Ascending aorta (tissue), 2 donors: ENCODE results near the gene OR2AG1. TPM values are rescaled to one million over a fixed set of nuclear protein-coding genes. Genes with fewer than 3 reads are reported as not detected.

Source experiments
- DNase-seq, 2 donors: peaks; one replicate each; pipeline ENCODE4 v3.0.0-alpha.2; 2019; ENCODE audit warnings: low spot score in 2 of 2
- H3K27ac ChIP-seq, 2 donors: fragments of 200-600 bp; sonication (generic); one replicate each; pipeline ENCODE4 v1.5.1; 2016 to 2017; ENCODE audit warnings: mild to moderate bottlenecking in 1 of 2
- H3K27me3 ChIP-seq: fragments of 200-600 bp; sonication (generic); one replicate; pipeline ENCODE4 v1.5.1; 2017
- H3K36me3 ChIP-seq, 2 donors: fragments of 200-600 bp; sonication (generic); one replicate each; pipeline ENCODE4 v1.5.1; 2016
- H3K4me1 ChIP-seq, 2 donors: fragments of 200-600 bp; sonication (generic); one replicate each; pipeline ENCODE4 v1.5.1; 2016 to 2017; ENCODE audit warnings: mild to moderate bottlenecking in 1 of 2
- H3K4me3 ChIP-seq, 2 donors: fragments of 200-600 bp; sonication (generic); one replicate each; pipeline ENCODE4 v1.5.1; 2016 to 2017; ENCODE audit warnings: mild to moderate bottlenecking in 1 of 2
- H3K9me3 ChIP-seq, 2 donors: fragments of 200-600 bp; sonication (generic); one replicate each; pipeline ENCODE4 v1.5.1; 2016
- intact Hi-C: fragments of 100-400 bp; cut with DNase I; formaldehyde crosslinking; loops from one replicate; pipeline ENCODE4 v1.15.1; 2023
- total RNA-seq: library from RNA; depleted of rRNA; stranded (reverse); fragments of >200 nt; gene quantifications from one replicate; pipeline ENCODE4 v1.1.0, GENCODE V29; 2016
- TF ChIP-seq, protein P1 (sequence below), 3 experiments: fragments of 200-600 bp in 2 of 3; fragments of 450-650 bp in 1 of 3; sonication (generic) in 2 of 3; IDR thresholded peaks; one replicate each; pipeline ENCODE4 v1.5.1; 2016 to 2019; ENCODE audit warnings: antibody characterized with exemption in 3 of 3, mild to moderate bottlenecking in 1 of 3, moderate library complexity in 1 of 3

Gene OR2AG1
- total RNA-seq, 1 donor from 2014 or later: not detected

DNA sequence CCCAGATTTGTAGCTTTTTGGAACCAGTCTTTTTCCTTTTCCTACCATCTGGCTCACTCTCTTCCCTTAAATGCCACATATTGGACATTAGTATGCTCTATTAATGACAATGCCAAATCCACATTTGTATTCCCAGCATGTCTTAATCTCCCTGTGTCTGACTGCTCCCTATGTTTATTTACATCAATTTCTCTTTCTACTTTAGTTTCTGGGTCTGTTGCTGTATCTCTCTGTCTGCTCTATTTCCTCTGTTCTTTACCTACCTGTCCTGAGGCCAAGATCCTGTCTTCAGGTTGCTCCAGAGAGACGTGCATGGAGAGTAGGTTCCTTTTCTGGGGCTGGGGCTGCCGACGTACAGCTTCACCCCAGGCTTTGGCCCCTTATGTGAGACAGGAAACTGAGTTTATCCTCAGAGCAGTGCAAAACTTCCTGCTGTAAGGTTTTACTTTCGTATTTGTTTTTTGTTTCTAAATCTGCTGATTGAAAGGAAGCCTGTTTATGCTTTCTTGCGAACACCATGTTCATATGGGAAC is 36.7 kb upstream of the OR2AG1 start:
- no peak for DNase-seq
- intact Hi-C loops: no loop called here
- Histone ChIP-seq H3K27ac (peak overlapping the region in 1 of 2 donors; percentile 7), H3K9me3 (no peaks in the 10 kb centered on the region), H3K36me3 (no peaks in the 10 kb centered on the region), H3K27me3 (no peaks in the 10 kb centered on the region), H3K4me3 (peak overlapping the region in 1 of 2 donors; percentile 34), H3K4me1 (no peaks in the 10 kb centered on the region)
- TF ChIP-seq, protein P1, sequence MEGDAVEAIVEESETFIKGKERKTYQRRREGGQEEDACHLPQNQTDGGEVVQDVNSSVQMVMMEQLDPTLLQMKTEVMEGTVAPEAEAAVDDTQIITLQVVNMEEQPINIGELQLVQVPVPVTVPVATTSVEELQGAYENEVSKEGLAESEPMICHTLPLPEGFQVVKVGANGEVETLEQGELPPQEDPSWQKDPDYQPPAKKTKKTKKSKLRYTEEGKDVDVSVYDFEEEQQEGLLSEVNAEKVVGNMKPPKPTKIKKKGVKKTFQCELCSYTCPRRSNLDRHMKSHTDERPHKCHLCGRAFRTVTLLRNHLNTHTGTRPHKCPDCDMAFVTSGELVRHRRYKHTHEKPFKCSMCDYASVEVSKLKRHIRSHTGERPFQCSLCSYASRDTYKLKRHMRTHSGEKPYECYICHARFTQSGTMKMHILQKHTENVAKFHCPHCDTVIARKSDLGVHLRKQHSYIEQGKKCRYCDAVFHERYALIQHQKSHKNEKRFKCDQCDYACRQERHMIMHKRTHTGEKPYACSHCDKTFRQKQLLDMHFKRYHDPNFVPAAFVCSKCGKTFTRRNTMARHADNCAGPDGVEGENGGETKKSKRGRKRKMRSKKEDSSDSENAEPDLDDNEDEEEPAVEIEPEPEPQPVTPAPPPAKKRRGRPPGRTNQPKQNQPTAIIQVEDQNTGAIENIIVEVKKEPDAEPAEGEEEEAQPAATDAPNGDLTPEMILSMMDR (IDR thresholded peaks at IDR 0.05): no peak

DNA sequence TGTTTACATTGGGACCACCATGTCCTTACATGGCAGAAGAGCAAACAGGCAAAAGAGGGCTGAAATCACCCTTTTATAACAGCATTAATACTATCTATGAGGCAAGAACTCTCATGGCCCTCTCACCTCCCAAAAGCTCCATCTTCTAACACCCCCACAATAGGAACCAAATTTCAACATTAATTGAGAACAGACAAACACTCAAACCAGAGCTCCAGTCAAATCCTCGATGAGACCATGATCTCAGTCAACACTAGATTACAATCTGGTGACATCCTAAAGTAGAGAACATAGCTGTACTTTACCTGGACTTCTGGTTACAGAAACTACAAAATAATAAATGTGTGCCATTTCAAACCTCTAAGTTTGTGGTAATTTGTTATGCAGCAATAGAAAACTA is 36.2 kb upstream of the OR2AG1 start:
- peak overlapping the region in 1 of 2 donors; percentile 34 for H3K4me3 ChIP-seq
- DNase-seq: no peak
- intact Hi-C loops: no loop called here
- no peaks in the 10 kb centered on the region for H3K4me1 ChIP-seq
- no peaks in the 10 kb centered on the region for H3K9me3 ChIP-seq
- no peak overlapping the region for H3K27ac ChIP-seq
- no peaks in the 10 kb centered on the region for H3K36me3 ChIP-seq
- TF ChIP-seq, protein P1 (IDR thresholded peaks at IDR 0.05): no peak
- no peaks in the 10 kb centered on the region for H3K27me3 ChIP-seq

DNA sequence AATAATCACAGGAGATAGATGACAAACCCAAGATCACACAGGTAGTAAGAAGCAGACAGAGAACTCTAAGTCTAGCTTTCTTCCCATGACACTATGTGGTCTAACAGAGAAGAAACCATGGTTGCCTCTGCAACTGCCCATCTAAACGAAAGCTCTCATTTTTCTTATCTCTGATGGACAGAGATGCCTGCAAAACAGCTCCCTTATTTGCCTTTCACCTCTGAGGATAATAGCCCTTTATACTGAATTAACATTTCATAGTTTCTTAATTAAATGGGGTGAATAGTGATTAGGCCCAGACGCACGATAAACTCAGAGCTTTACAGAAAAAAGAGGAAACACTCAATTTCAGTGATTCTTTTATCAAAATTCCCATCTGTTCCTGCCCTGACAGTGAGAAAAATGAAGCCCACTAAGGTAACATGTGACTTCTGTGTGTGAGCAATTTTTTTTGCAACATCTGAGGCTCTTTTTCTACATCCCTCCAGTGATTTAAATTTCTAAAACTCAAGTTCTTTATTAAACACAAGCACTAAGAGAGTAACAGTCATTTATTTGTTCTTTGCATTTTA is 35.6 kb upstream of the OR2AG1 start:
- no peaks in the 10 kb centered on the region for H3K9me3 ChIP-seq
- no peaks in the 10 kb centered on the region for H3K27me3 ChIP-seq
- DNase-seq: no peak
- no peaks in the 10 kb centered on the region for H3K36me3 ChIP-seq
- intact Hi-C loops: no loop called here
- H3K4me1 ChIP-seq: no peaks in the 10 kb centered on the region
- TF ChIP-seq, protein P1 (IDR thresholded peaks at IDR 0.05): no peak
- no peak overlapping the region for H3K4me3 ChIP-seq
- no peak overlapping the region for H3K27ac ChIP-seq

DNA sequence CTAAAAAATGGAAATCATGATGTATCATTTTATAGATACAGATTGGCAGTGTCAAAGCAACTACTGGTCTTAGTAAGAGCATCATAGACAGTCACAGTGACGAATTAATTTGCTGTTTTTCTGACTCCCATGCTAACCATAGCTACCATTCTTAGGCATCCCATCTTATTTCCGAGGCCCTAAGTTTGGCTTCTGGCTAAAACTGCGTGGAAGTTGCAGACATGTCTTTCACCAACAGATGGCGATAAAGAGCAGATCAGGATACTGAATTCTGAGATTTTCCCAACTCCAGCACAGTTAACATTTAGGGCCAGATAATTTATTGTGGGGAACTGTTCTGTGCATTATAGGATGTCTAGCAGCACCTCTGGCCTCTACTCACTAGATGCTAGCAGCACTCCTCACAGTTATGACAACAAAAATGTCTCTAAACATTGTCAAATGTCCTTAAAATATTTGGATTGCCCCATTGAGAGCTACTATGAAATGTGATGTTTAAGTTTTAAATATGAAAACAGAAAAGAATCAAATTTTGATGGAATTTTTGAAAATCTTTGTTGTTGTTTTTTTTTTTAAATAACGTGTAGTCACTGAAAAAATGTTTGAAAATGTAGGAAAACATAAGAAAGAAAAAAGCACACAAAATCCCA is 27.4 kb upstream of the OR2AG1 start:
- DNase-seq: no peak
- intact Hi-C loops: no loop called here

DNA sequence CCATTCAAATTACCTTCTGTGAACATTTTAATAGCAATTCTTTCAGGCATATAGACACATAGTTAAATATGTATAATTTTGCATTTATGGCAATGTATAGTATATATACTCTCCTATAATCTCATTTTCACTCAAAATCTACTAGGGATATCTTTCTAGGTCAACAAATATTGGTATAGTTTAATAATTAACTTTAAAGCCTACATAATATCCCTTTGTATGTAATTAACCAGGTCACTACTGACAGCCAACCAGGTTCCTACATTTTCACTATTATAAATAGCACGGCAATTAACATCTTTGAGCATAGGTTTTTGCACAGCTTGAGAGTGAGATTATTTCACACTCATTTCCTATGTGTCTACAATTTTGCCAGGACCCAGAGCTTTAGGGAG is 26.9 kb upstream of the OR2AG1 start:
- H3K27ac ChIP-seq: no peak overlapping the region
- no peaks in the 10 kb centered on the region for H3K9me3 ChIP-seq
- H3K27me3 ChIP-seq: no peaks in the 10 kb centered on the region
- no peaks in the 10 kb centered on the region for H3K36me3 ChIP-seq
- no peaks in the 10 kb centered on the region for H3K4me1 ChIP-seq
- no peak for DNase-seq
- TF ChIP-seq, protein P1 (IDR thresholded peaks at IDR 0.05): no peak
- H3K4me3 ChIP-seq: no peak overlapping the region
- intact Hi-C loops: no loop called here

More for the DNA sequence above, 27.4 kb upstream of the OR2AG1 start:
- no peak overlapping the region for H3K27ac ChIP-seq
- TF ChIP-seq, protein P1 (IDR thresholded peaks at IDR 0.05): peak in 2 of 3 experiments; percentile 76 to 80
- no peaks in the 10 kb centered on the region for H3K9me3 ChIP-seq
- no peak overlapping the region for H3K4me3 ChIP-seq
- no peaks in the 10 kb centered on the region for H3K4me1 ChIP-seq
- H3K36me3 ChIP-seq: no peaks in the 10 kb centered on the region
- no peaks in the 10 kb centered on the region for H3K27me3 ChIP-seq
